Activated naive CD8-positive, alpha-beta T cell treated with anti-CD3 and anti-CD28 coated beads for 36 hours (primary cell): ENCODE data around the gene DOLPP1. TPM values are rescaled to one million over a fixed set of nuclear protein-coding genes. Genes with fewer than 3 reads are reported as not detected.

Experiments used
- DNase-seq: peaks from one replicate; pipeline ENCODE4 v3.0.0; 2021
- H3K27ac Mint-ChIP-seq: one replicate; pipeline ENCODE4 v1.8.0; 2022; ENCODE audit warnings: mild to moderate bottlenecking, moderate library complexity, mixed read lengths
- H3K27me3 Mint-ChIP-seq: one replicate; pipeline ENCODE4 v1.8.0; 2022; ENCODE audit warnings: mild to moderate bottlenecking, mixed read lengths
- H3K36me3 Mint-ChIP-seq: one replicate; pipeline ENCODE4 v1.8.0; 2021; ENCODE audit warnings: mild to moderate bottlenecking, mixed read lengths
- H3K4me1 Mint-ChIP-seq: one replicate; pipeline ENCODE4 v1.8.0; 2021; ENCODE audit warnings: mixed read lengths
- H3K4me3 Mint-ChIP-seq: one replicate; pipeline ENCODE4 v1.8.0; 2022; ENCODE audit warnings: mild to moderate bottlenecking, moderate library complexity, mixed read lengths
- H3K9me3 Mint-ChIP-seq: one replicate; pipeline ENCODE4 v1.8.0; 2022; ENCODE audit warnings: mixed read lengths
- total RNA-seq, 2 experiments: library from RNA; stranded (reverse); gene quantifications; one replicate each; pipeline ENCODE4 v1.2.3, GENCODE V29; 2021

The DOLPP1 gene
- total RNA-seq, 2 experiments from 2014 or later, result 17.7 to 20.8 TPM

GRCh38 chr9:129073404-129073803 lies 7.5 kb upstream of the DOLPP1 start:
- peaks cover 8% of the 10 kb centered on the region for H3K36me3 Mint-ChIP-seq
- DNase-seq, result no peak
- no peaks in the 10 kb centered on the region for H3K27me3 Mint-ChIP-seq
- peaks cover 31% of the 10 kb centered on the region for H3K4me1 Mint-ChIP-seq
- H3K9me3 Mint-ChIP-seq, result no peaks in the 10 kb centered on the region
- no peak overlapping the region for H3K27ac Mint-ChIP-seq
- H3K4me3 Mint-ChIP-seq, result no peak overlapping the region

- peaks cover 3% of the 10 kb centered on the region for H3K36me3 Mint-ChIP-seq
- peaks cover 25% of the 10 kb centered on the region for H3K4me1 Mint-ChIP-seq
- no peaks in the 10 kb centered on the region for H3K9me3 Mint-ChIP-seq
- DNase-seq, result no peak
- no peak overlapping the region for H3K27ac Mint-ChIP-seq
- H3K27me3 Mint-ChIP-seq, result no peaks in the 10 kb centered on the region
- no peak overlapping the region for H3K4me3 Mint-ChIP-seq
These were observed 6.8 kb upstream of the DOLPP1 start for GRCh38 chr9:129074106-129074505.

GRCh38 chr9:129075996-129076639 lies 4.8 kb upstream of the DOLPP1 start:
- Mint-ChIP-seq H3K36me3 (no peaks in the 10 kb centered on the region), H3K4me1 (peaks cover 17% of the 10 kb centered on the region), H3K27ac (no peak overlapping the region), H3K9me3 (no peaks in the 10 kb centered on the region), H3K27me3 (no peaks in the 10 kb centered on the region), H3K4me3 (no peak overlapping the region)
- DNase-seq, result no peak

GRCh38 chr9:129076640-129077037 lies 4.3 kb upstream of the DOLPP1 start:
- Mint-ChIP-seq H3K4me1 (peaks cover 17% of the 10 kb centered on the region), H3K36me3 (no peaks in the 10 kb centered on the region), H3K27ac (no peak overlapping the region), H3K27me3 (no peaks in the 10 kb centered on the region), H3K9me3 (no peaks in the 10 kb centered on the region), H3K4me3 (no peak overlapping the region)
- DNase-seq, result no peak

- peaks cover 19% of the 10 kb centered on the region for H3K4me1 Mint-ChIP-seq
These were observed 3.7 kb upstream of the DOLPP1 start for GRCh38 chr9:129077236-129077635.

GRCh38 chr9:129078691-129079503 lies 2.0 kb upstream of the DOLPP1 start:
- no peaks in the 10 kb centered on the region for H3K27me3 Mint-ChIP-seq
- H3K4me3 Mint-ChIP-seq, result no peak overlapping the region
- no peak overlapping the region for H3K27ac Mint-ChIP-seq
- no peaks in the 10 kb centered on the region for H3K36me3 Mint-ChIP-seq
- no peak for DNase-seq
- H3K4me1 Mint-ChIP-seq, result peaks cover 20% of the 10 kb centered on the region
- H3K9me3 Mint-ChIP-seq, result no peaks in the 10 kb centered on the region

More at GRCh38 chr9:129077236-129077635, 3.7 kb upstream of the DOLPP1 start:
- no peak overlapping the region for H3K27ac Mint-ChIP-seq
- DNase-seq, result no peak
- no peaks in the 10 kb centered on the region for H3K36me3 Mint-ChIP-seq
- H3K27me3 Mint-ChIP-seq, result no peaks in the 10 kb centered on the region
- no peaks in the 10 kb centered on the region for H3K9me3 Mint-ChIP-seq
- H3K4me3 Mint-ChIP-seq, result no peak overlapping the region

- no peak for DNase-seq
- Mint-ChIP-seq H3K9me3 (no peaks in the 10 kb centered on the region), H3K4me1 (peaks cover 20% of the 10 kb centered on the region), H3K4me3 (peak overlapping the region; percentile 87), H3K36me3 (no peaks in the 10 kb centered on the region), H3K27me3 (no peaks in the 10 kb centered on the region), H3K27ac (no peak overlapping the region)
These were observed 1.1 kb upstream of the DOLPP1 start for GRCh38 chr9:129079829-129080228.

- Mint-ChIP-seq H3K4me1 (peaks cover 20% of the 10 kb centered on the region), H3K27ac (peak overlapping the region; percentile 65), H3K4me3 (peak overlapping the region; percentile 87), H3K27me3 (no peaks in the 10 kb centered on the region), H3K36me3 (no peaks in the 10 kb centered on the region), H3K9me3 (no peaks in the 10 kb centered on the region)
- no peak for DNase-seq
These were observed 662 bp upstream of the DOLPP1 start for GRCh38 chr9:129080298-129080600.

- peaks cover 20% of the 10 kb centered on the region for H3K4me1 Mint-ChIP-seq
- H3K27me3 Mint-ChIP-seq, result no peaks in the 10 kb centered on the region
- peak overlapping the region; percentile 65 for H3K27ac Mint-ChIP-seq
- H3K9me3 Mint-ChIP-seq, result no peaks in the 10 kb centered on the region
- DNase-seq, result no peak
- H3K4me3 Mint-ChIP-seq, result peak overlapping the region; percentile 84
- H3K36me3 Mint-ChIP-seq, result no peaks in the 10 kb centered on the region
These were observed 535 bp downstream of the DOLPP1 start for GRCh38 chr9:129081388-129081904.

- no peak for DNase-seq
- Mint-ChIP-seq H3K27me3 (no peaks in the 10 kb centered on the region), H3K36me3 (no peaks in the 10 kb centered on the region), H3K27ac (no peak overlapping the region), H3K4me1 (peaks cover 18% of the 10 kb centered on the region), H3K9me3 (no peaks in the 10 kb centered on the region), H3K4me3 (no peak overlapping the region)
These were observed 3.2 kb downstream of the DOLPP1 start for GRCh38 chr9:129084087-129084486.

- H3K27ac Mint-ChIP-seq, result no peak overlapping the region
- no peaks in the 10 kb centered on the region for H3K27me3 Mint-ChIP-seq
- H3K36me3 Mint-ChIP-seq, result peaks cover 5% of the 10 kb centered on the region
- H3K4me3 Mint-ChIP-seq, result no peak overlapping the region
- no peaks in the 10 kb centered on the region for H3K4me1 Mint-ChIP-seq
- H3K9me3 Mint-ChIP-seq, result no peaks in the 10 kb centered on the region
- DNase-seq, result no peak
These were observed 8.3 kb downstream of the DOLPP1 start for GRCh38 chr9:129089246-129089645.

GRCh38 chr9:129093602-129094386 lies 12.9 kb downstream of the DOLPP1 start:
- Mint-ChIP-seq H3K36me3 (peaks cover 5% of the 10 kb centered on the region), H3K27me3 (no peaks in the 10 kb centered on the region), H3K4me3 (no peak overlapping the region), H3K27ac (no peak overlapping the region), H3K4me1 (no peaks in the 10 kb centered on the region), H3K9me3 (no peaks in the 10 kb centered on the region)
- no peak for DNase-seq

GRCh38 chr9:129094387-129095169 lies 13.7 kb downstream of the DOLPP1 start:
- Mint-ChIP-seq H3K9me3 (no peaks in the 10 kb centered on the region), H3K36me3 (peaks cover 5% of the 10 kb centered on the region), H3K27ac (no peak overlapping the region), H3K4me3 (no peak overlapping the region), H3K27me3 (no peaks in the 10 kb centered on the region), H3K4me1 (no peaks in the 10 kb centered on the region)
- DNase-seq, result no peak

GRCh38 chr9:129095170-129095667 lies 14.3 kb downstream of the DOLPP1 start:
- Mint-ChIP-seq H3K27me3 (no peaks in the 10 kb centered on the region), H3K9me3 (no peaks in the 10 kb centered on the region), H3K4me1 (no peaks in the 10 kb centered on the region), H3K4me3 (no peak overlapping the region), H3K36me3 (no peaks in the 10 kb centered on the region), H3K27ac (no peak overlapping the region)
- DNase-seq, result no peak
